HEK293 (cell line): ENCODE measurements around the gene ZSWIM1.

ENCODE experiments used
- CTCF ChIA-PET: fragments of 350-600 bp; formaldehyde crosslinking; extraction: SDS; loops from one replicate; lab custom pipeline; 2021; ENCODE audit warnings: antibody characterized with exemption; lab: Yijun Ruan, JAX
- POLR2A ChIA-PET: fragments of 300-600 bp; formaldehyde crosslinking; extraction: SDS; loops from one replicate; lab custom pipeline; 2020; ENCODE audit warnings: antibody characterized with exemption, inconsistent platforms; lab: Yijun Ruan, JAX
- H3K27ac ChIP-seq: fragments of 200-500 bp; sonication (Bioruptor generic); 2 replicates; pipeline ENCODE4 v1.5.1; 2014; ENCODE audit warnings: low read depth, low read length, control low read depth, inconsistent platforms; ENCODE audit errors: extremely low read depth
- H3K36me3 ChIP-seq, 2 experiments: fragments of 200-500 bp in 1 of 2; sonication (Bioruptor generic) in 1 of 2; 1 replicate in 1 of 2; 2 replicates in 1 of 2; pipeline ENCODE4 v1.5.1; 2014 to 2017; ENCODE audit warnings: inconsistent platforms in 2 of 2, low read length in 2 of 2; ENCODE audit not compliant: control insufficient read depth in 2 of 2, insufficient read depth in 1 of 2
- H3K4me1 ChIP-seq: fragments of 200-500 bp; sonication (Bioruptor generic); 2 replicates; pipeline ENCODE4 v1.5.1; 2014; ENCODE audit warnings: mild to moderate bottlenecking, low read length, inconsistent platforms; ENCODE audit not compliant: control insufficient read depth, insufficient read depth
- H3K4me3 ChIP-seq: 2 replicates; pipeline ENCODE4 v1.5.1; 2011; ENCODE audit warnings: low read depth, mild to moderate bottlenecking, control low read depth, low read length, moderate library complexity
- H3K9me3 ChIP-seq: fragments of 200-500 bp; sonication (Bioruptor generic); 2 replicates; pipeline ENCODE4 v1.5.1; 2014; ENCODE audit warnings: low read depth, low read length, inconsistent platforms; ENCODE audit not compliant: control insufficient read depth, insufficient read depth
- ATF2 ChIP-seq: fragments of 450-650 bp; formaldehyde crosslinking; IDR thresholded peaks from 2 replicates; pipeline ENCODE4 v1.5.1; 2016; ENCODE audit warnings: missing biosample characterization, missing genetic modification characterization, low read depth
- BCL6B ChIP-seq: fragments of 450-650 bp; formaldehyde crosslinking; IDR thresholded peaks from 2 replicates; pipeline ENCODE4 v1.5.1; 2017; ENCODE audit warnings: missing biosample characterization, missing genetic modification characterization
- KLF1 ChIP-seq: fragments of 450-650 bp; formaldehyde crosslinking; IDR thresholded peaks from 2 replicates; pipeline ENCODE4 v1.5.1; 2016; ENCODE audit warnings: missing biosample characterization, missing genetic modification characterization
- KLF17 ChIP-seq: fragments of 450-650 bp; formaldehyde crosslinking; IDR thresholded peaks from 2 replicates; pipeline ENCODE4 v1.5.1; 2016; ENCODE audit warnings: missing biosample characterization, missing genetic modification characterization
- SCRT2 ChIP-seq: fragments of 450-650 bp; formaldehyde crosslinking; IDR thresholded peaks from 2 replicates; pipeline ENCODE4 v1.5.1; 2016; ENCODE audit warnings: missing biosample characterization, missing genetic modification characterization
- TSHZ1 ChIP-seq: fragments of 450-650 bp; formaldehyde crosslinking; IDR thresholded peaks from 2 replicates; pipeline ENCODE4 v1.5.1; 2016; ENCODE audit warnings: missing biosample characterization, missing genetic modification characterization, borderline replicate concordance
- ZEB2 ChIP-seq: fragments of 450-650 bp; formaldehyde crosslinking; IDR thresholded peaks from 2 replicates; pipeline ENCODE4 v1.5.1; 2016; ENCODE audit warnings: missing biosample characterization, missing genetic modification characterization
- ZFHX2 ChIP-seq: fragments of 450-650 bp; formaldehyde crosslinking; conservative IDR thresholded peaks from 2 replicates; pipeline ENCODE4 v1.5.1; 2016; ENCODE audit warnings: missing biosample characterization, missing genetic modification characterization
- ZNF132 ChIP-seq: fragments of 450-650 bp; formaldehyde crosslinking; IDR thresholded peaks from 2 replicates; pipeline ENCODE4 v1.5.1; 2017; ENCODE audit warnings: missing biosample characterization, missing genetic modification characterization, borderline replicate concordance
- ZNF155 ChIP-seq: fragments of 450-650 bp; formaldehyde crosslinking; IDR thresholded peaks from 2 replicates; pipeline ENCODE4 v1.5.1; 2016; ENCODE audit warnings: missing biosample characterization, missing genetic modification characterization
- ZNF184 ChIP-seq: fragments of 450-650 bp; IDR thresholded peaks from 2 replicates; pipeline ENCODE4 v1.5.1; 2018; ENCODE audit warnings: missing biosample characterization, mild to moderate bottlenecking, missing genetic modification characterization
- ZNF518A ChIP-seq: fragments of 450-650 bp; formaldehyde crosslinking; conservative IDR thresholded peaks from 2 replicates; pipeline ENCODE4 v1.5.1; 2016; ENCODE audit warnings: low read depth, missing biosample characterization, missing genetic modification characterization
- ZNF664 ChIP-seq: fragments of 450-650 bp; formaldehyde crosslinking; IDR thresholded peaks from 2 replicates; pipeline ENCODE4 v1.5.1; 2016; ENCODE audit warnings: missing biosample characterization, missing genetic modification characterization
- ZSCAN4 ChIP-seq: fragments of 450-650 bp; formaldehyde crosslinking; IDR thresholded peaks from 2 replicates; pipeline ENCODE4 v1.5.1; 2017; ENCODE audit warnings: missing biosample characterization, missing genetic modification characterization

The ZSWIM1 gene

GRCh38 chr20:45835329-45835765 lies 45.7 kb upstream of the ZSWIM1 start:
- CTCF ChIA-PET: no interaction called here
- Histone ChIP-seq H3K4me3 (no peak overlapping the region), H3K4me1 (no peaks in the 10 kb centered on the region; the same call in 1 of the 2 replicates), H3K36me3 (peaks cover 0 to 12% of the 10 kb centered on the region in 2 experiments; a peak in 1 of 3 replicates), H3K27ac (no peak overlapping the region), H3K9me3 (no peaks in the 10 kb centered on the region)
- TF ChIP-seq ATF2 (tag by site-specific recombination) (peak; percentile 34; the same call in 1 of the 2 replicates), SCRT2 (tag by site-specific recombination) (no peak), ZNF518A (no peak), ZNF664 (tag by site-specific recombination) (no peak), ZFHX2 (no peak), ZNF184 (tag by site-specific recombination) (no peak), ZEB2 (no peak)
- POLR2A ChIA-PET: no interaction called here

- TF ChIP-seq ZSCAN4 (tag by site-specific recombination): no peak
- no peak for TF ChIP-seq BCL6B (tag by site-specific recombination)
- TF ChIP-seq KLF1 (tag by site-specific recombination): peak; percentile 84
- TF ChIP-seq ZNF155: no peak
- no peak for TF ChIP-seq TSHZ1 (tag by site-specific recombination)
- peak; percentile 85; the same call in 1 of the 2 replicates for TF ChIP-seq KLF17 (tag by site-specific recombination)
- no peak for TF ChIP-seq ZNF132 (tag by site-specific recombination)
- no peak overlapping the region for H3K4me3 ChIP-seq
- H3K4me1 ChIP-seq: no peaks in the 10 kb centered on the region; the same call in 1 of the 2 replicates
- no peak overlapping the region for H3K27ac ChIP-seq
- ChIA-PET POLR2A (interaction anchor here (2.0 kb wide), 1 partner anchor 70 kb away, joined by 4 read pairs; no protein-coding TSS in a partner anchor), CTCF (no interaction called here)
- no peaks in the 10 kb centered on the region for H3K9me3 ChIP-seq
- H3K36me3 ChIP-seq: peaks cover 0 to 17% of the 10 kb centered on the region in 2 experiments; a peak in 1 of 3 replicates
These were observed 45.2 kb upstream of the ZSWIM1 start for GRCh38 chr20:45835825-45836224.
